HG03103 (cell line): ENCODE measurements around the gene TLE3.

Source experiments
- ATAC-seq: cut with Tn5 transposase; IDR thresholded peaks from one replicate; pipeline ENCODE4 v1.9.1; 2021; ENCODE audit warnings: low read depth; ENCODE audit not compliant: unreplicated experiment

The TLE3 gene

GRCh38 chr15:70051948-70052633 is 45.6 kb downstream of the TLE3 start:
- no peak for ATAC-seq

GRCh38 chr15:70050970-70051369 is 46.7 kb downstream of the TLE3 start:
- ATAC-seq, result no peak

- ATAC-seq, result no peak
Observed at GRCh38 chr15:70050441-70050840, 47.3 kb downstream of the TLE3 start.

GRCh38 chr15:70049701-70050301 is 47.9 kb downstream of the TLE3 start:
- ATAC-seq, result no peak

- ATAC-seq, result no peak
Observed at GRCh38 chr15:70048578-70049514, 48.9 kb downstream of the TLE3 start.

- no peak for ATAC-seq
Observed at GRCh38 chr15:70048198-70048565, 49.5 kb downstream of the TLE3 start.

GRCh38 chr15:70047386-70048197 is 50.1 kb downstream of the TLE3 start:
- ATAC-seq, result no peak

- no peak for ATAC-seq
Observed at GRCh38 chr15:70046679-70047369, 50.9 kb downstream of the TLE3 start.

- ATAC-seq, result no peak
Observed at GRCh38 chr15:70045045-70045444, 52.7 kb downstream of the TLE3 start.

- ATAC-seq, result no peak
Observed at GRCh38 chr15:70044168-70044567, 53.5 kb downstream of the TLE3 start.

- ATAC-seq, result no peak
Observed at GRCh38 chr15:70043590-70043989, 54.1 kb downstream of the TLE3 start.

- ATAC-seq, result no peak
Observed at GRCh38 chr15:70042553-70043214, 55.0 kb downstream of the TLE3 start.

- ATAC-seq, result no peak
Observed at GRCh38 chr15:70039917-70040316, 57.8 kb downstream of the TLE3 start.

GRCh38 chr15:70038730-70039392 is 58.9 kb downstream of the TLE3 start:
- no peak for ATAC-seq

GRCh38 chr15:70037292-70037640 is 60.5 kb downstream of the TLE3 start:
- no peak for ATAC-seq

- ATAC-seq, result peak; percentile 64
Observed at GRCh38 chr15:70036585-70037291, 61.0 kb downstream of the TLE3 start.

GRCh38 chr15:70035719-70036077 is 62.0 kb downstream of the TLE3 start:
- peak; percentile 55 for ATAC-seq

- ATAC-seq, result peak; percentile 3
Observed at GRCh38 chr15:70035051-70035718, 62.5 kb downstream of the TLE3 start.
